ENCODE data around the gene KRT20.

The KRT20 gene

GRCh38 chr17:40878044-40878443 is 7.0 kb downstream of the KRT20 start:
- Histone ChIP-seq H3K9ac (ENCODE audit: low read depth, low read length, poor library complexity) (no peak overlapping the region), H3K4me1 (ENCODE audit: control insufficient read depth in 2 of 2, insufficient read depth in 1 of 2, low read depth in 1 of 2, low read length in 2 of 2) (no peaks in the 10 kb centered on the region), H3K79me1 (ENCODE audit: low read depth, low read length) (no peaks in the 10 kb centered on the region), H3K18ac (ENCODE audit: low read length) (no peak overlapping the region), H3K27me3 (ENCODE audit: control insufficient read depth in 3 of 3, insufficient read depth in 3 of 3, low read depth in 1 of 3, low read length in 3 of 3) (peaks cover 0 to 8% (median 0%) of the 10 kb centered on the region in 3 experiments), H3K4me2 (ENCODE audit: insufficient read depth, low read length, poor library complexity, severe bottlenecking) (no peak overlapping the region), H2BK12ac (ENCODE audit: low read length) (no peak overlapping the region), H3K36me3 (replicated peaks in 1 of 2; ENCODE audit: control insufficient read depth in 2 of 2, insufficient read depth in 2 of 2, low read length in 2 of 2) (no peaks in the 10 kb centered on the region), H3K9me3 (replicated peaks in 1 of 2; ENCODE audit: control insufficient read depth in 2 of 2, insufficient read depth in 1 of 2, low read depth in 1 of 2, low read length in 2 of 2) (no peaks in the 10 kb centered on the region), H2BK120ac (ENCODE audit: low read depth, low read length) (no peak overlapping the region), H2AFZ (ENCODE audit: low read length) (no peak overlapping the region), H2AK5ac (ENCODE audit: low read depth, low read length) (no peak overlapping the region), H2BK5ac (ENCODE audit: low read length) (no peak overlapping the region), H3K23ac (ENCODE audit: low read depth, low read length, poor library complexity) (no peak overlapping the region), H2BK15ac (ENCODE audit: low read length) (no peak overlapping the region), H4K91ac (ENCODE audit: low read depth, low read length, poor library complexity) (no peak overlapping the region), H3K14ac (ENCODE audit: low read length) (no peak overlapping the region), H3K4me3 (ENCODE audit: low read length in 2 of 2) (no peak overlapping the region), H4K8ac (ENCODE audit: low read depth, low read length) (no peak overlapping the region), H3K4ac (ENCODE audit: low read length) (no peak overlapping the region), H3K27ac (replicated peaks; ENCODE audit: low read length) (no peak overlapping the region)
- no peak for DNase-seq (ENCODE audit: low spot score)
- WGBS, 2 donors (ENCODE audit: extremely low coverage in 2 of 2, insufficient read length in 2 of 2, insufficient replicate concordance in 1 of 2): no CpG with 5 or more reads among the region's 9 CpGs

- Histone ChIP-seq H4K8ac (ENCODE audit: low read depth, low read length) (no peak overlapping the region), H3K14ac (ENCODE audit: low read length) (no peak overlapping the region), H2AK5ac (ENCODE audit: low read depth, low read length) (no peak overlapping the region), H2AFZ (ENCODE audit: low read length) (no peak overlapping the region), H3K4me2 (ENCODE audit: insufficient read depth, low read length, poor library complexity, severe bottlenecking) (no peak overlapping the region), H3K9ac (ENCODE audit: low read depth, low read length, poor library complexity) (no peak overlapping the region), H3K27me3 (ENCODE audit: control insufficient read depth in 3 of 3, insufficient read depth in 3 of 3, low read depth in 1 of 3, low read length in 3 of 3) (peaks cover 0 to 37% (median 0%) of the 10 kb centered on the region in 3 experiments), H3K79me1 (ENCODE audit: low read depth, low read length) (no peaks in the 10 kb centered on the region), H3K27ac (replicated peaks; ENCODE audit: low read length) (no peak overlapping the region), H2BK15ac (ENCODE audit: low read length) (no peak overlapping the region), H3K36me3 (replicated peaks in 1 of 2; ENCODE audit: control insufficient read depth in 2 of 2, insufficient read depth in 2 of 2, low read length in 2 of 2) (no peaks in the 10 kb centered on the region), H2BK120ac (ENCODE audit: low read depth, low read length) (no peak overlapping the region), H4K91ac (ENCODE audit: low read depth, low read length, poor library complexity) (no peak overlapping the region), H3K23ac (ENCODE audit: low read depth, low read length, poor library complexity) (no peak overlapping the region), H3K4me3 (ENCODE audit: low read length in 2 of 2) (no peak overlapping the region), H3K4me1 (ENCODE audit: control insufficient read depth in 2 of 2, insufficient read depth in 1 of 2, low read depth in 1 of 2, low read length in 2 of 2) (peaks cover 0 to 3% of the 10 kb centered on the region in 2 donors), H2BK5ac (ENCODE audit: low read length) (no peak overlapping the region), H3K9me3 (replicated peaks in 1 of 2; ENCODE audit: control insufficient read depth in 2 of 2, insufficient read depth in 1 of 2, low read depth in 1 of 2, low read length in 2 of 2) (no peaks in the 10 kb centered on the region), H3K18ac (ENCODE audit: low read length) (no peak overlapping the region), H3K4ac (ENCODE audit: low read length) (no peak overlapping the region), H2BK12ac (ENCODE audit: low read length) (no peak overlapping the region)
- DNase-seq (ENCODE audit: low spot score): no peak
- WGBS, 2 donors (ENCODE audit: extremely low coverage in 2 of 2, insufficient read length in 2 of 2, insufficient replicate concordance in 1 of 2): no CpG with 5 or more reads among the region's 1 CpG
Measured at GRCh38 chr17:40873801-40874200, 11.2 kb downstream of the KRT20 start.

- H3K18ac ChIP-seq (ENCODE audit: low read length): no peak overlapping the region
- H4K8ac ChIP-seq (ENCODE audit: low read depth, low read length): no peak overlapping the region
- H3K23ac ChIP-seq (ENCODE audit: low read depth, low read length, poor library complexity): no peak overlapping the region
- H3K14ac ChIP-seq (ENCODE audit: low read length): no peak overlapping the region
- no peak overlapping the region for H2BK15ac ChIP-seq (ENCODE audit: low read length)
- no peak overlapping the region for H2BK5ac ChIP-seq (ENCODE audit: low read length)
- no peak overlapping the region for H3K4me2 ChIP-seq (ENCODE audit: insufficient read depth, low read length, poor library complexity, severe bottlenecking)
- H3K27ac ChIP-seq (replicated peaks; ENCODE audit: low read length): no peak overlapping the region
- no peaks in the 10 kb centered on the region for H3K9me3 ChIP-seq (replicated peaks in 1 of 2; ENCODE audit: control insufficient read depth in 2 of 2, insufficient read depth in 1 of 2, low read depth in 1 of 2, low read length in 2 of 2)
- no peaks in the 10 kb centered on the region for H3K36me3 ChIP-seq (replicated peaks in 1 of 2; ENCODE audit: control insufficient read depth in 2 of 2, insufficient read depth in 2 of 2, low read length in 2 of 2)
- no peak for DNase-seq (ENCODE audit: low spot score)
- H2AFZ ChIP-seq (ENCODE audit: low read length): no peak overlapping the region
- H3K4me1 ChIP-seq (ENCODE audit: control insufficient read depth in 2 of 2, insufficient read depth in 1 of 2, low read depth in 1 of 2, low read length in 2 of 2): peaks cover 0 to 3% of the 10 kb centered on the region in 2 donors
- no peaks in the 10 kb centered on the region for H3K79me1 ChIP-seq (ENCODE audit: low read depth, low read length)
- no peak overlapping the region for H3K4ac ChIP-seq (ENCODE audit: low read length)
- H2BK12ac ChIP-seq (ENCODE audit: low read length): no peak overlapping the region
- H3K27me3 ChIP-seq (ENCODE audit: control insufficient read depth in 3 of 3, insufficient read depth in 3 of 3, low read depth in 1 of 3, low read length in 3 of 3): peaks cover 0 to 37% (median 0%) of the 10 kb centered on the region in 3 experiments
- H2BK120ac ChIP-seq (ENCODE audit: low read depth, low read length): no peak overlapping the region
- no peak overlapping the region for H3K4me3 ChIP-seq (ENCODE audit: low read length in 2 of 2)
- H3K9ac ChIP-seq (ENCODE audit: low read depth, low read length, poor library complexity): no peak overlapping the region
- no peak overlapping the region for H4K91ac ChIP-seq (ENCODE audit: low read depth, low read length, poor library complexity)
- H2AK5ac ChIP-seq (ENCODE audit: low read depth, low read length): no peak overlapping the region
Measured at GRCh38 chr17:40873255-40873654, 11.8 kb downstream of the KRT20 start.

- no peak overlapping the region for H2BK5ac ChIP-seq (ENCODE audit: low read length)
- no peak overlapping the region for H3K14ac ChIP-seq (ENCODE audit: low read length)
- no peak overlapping the region for H3K23ac ChIP-seq (ENCODE audit: low read depth, low read length, poor library complexity)
- peaks cover 0 to 37% (median 0%) of the 10 kb centered on the region in 3 experiments for H3K27me3 ChIP-seq (ENCODE audit: control insufficient read depth in 3 of 3, insufficient read depth in 3 of 3, low read depth in 1 of 3, low read length in 3 of 3)
- H3K36me3 ChIP-seq (replicated peaks in 1 of 2; ENCODE audit: control insufficient read depth in 2 of 2, insufficient read depth in 2 of 2, low read length in 2 of 2): no peaks in the 10 kb centered on the region
- no peak overlapping the region for H2AFZ ChIP-seq (ENCODE audit: low read length)
- no peak for DNase-seq (ENCODE audit: low spot score)
- no peak overlapping the region for H3K27ac ChIP-seq (replicated peaks; ENCODE audit: low read length)
- H3K9me3 ChIP-seq (replicated peaks in 1 of 2; ENCODE audit: control insufficient read depth in 2 of 2, insufficient read depth in 1 of 2, low read depth in 1 of 2, low read length in 2 of 2): no peaks in the 10 kb centered on the region
- no peak overlapping the region for H4K8ac ChIP-seq (ENCODE audit: low read depth, low read length)
- H2BK120ac ChIP-seq (ENCODE audit: low read depth, low read length): no peak overlapping the region
- H3K4me3 ChIP-seq (ENCODE audit: low read length in 2 of 2): no peak overlapping the region
- no peak overlapping the region for H2AK5ac ChIP-seq (ENCODE audit: low read depth, low read length)
- no peak overlapping the region for H2BK15ac ChIP-seq (ENCODE audit: low read length)
- no peak overlapping the region for H3K4me2 ChIP-seq (ENCODE audit: insufficient read depth, low read length, poor library complexity, severe bottlenecking)
- H4K91ac ChIP-seq (ENCODE audit: low read depth, low read length, poor library complexity): no peak overlapping the region
- H3K4me1 ChIP-seq (ENCODE audit: control insufficient read depth in 2 of 2, insufficient read depth in 1 of 2, low read depth in 1 of 2, low read length in 2 of 2): peaks cover 0 to 3% of the 10 kb centered on the region in 2 donors
- H3K4ac ChIP-seq (ENCODE audit: low read length): no peak overlapping the region
- no peak overlapping the region for H3K18ac ChIP-seq (ENCODE audit: low read length)
- no peaks in the 10 kb centered on the region for H3K79me1 ChIP-seq (ENCODE audit: low read depth, low read length)
- H3K9ac ChIP-seq (ENCODE audit: low read depth, low read length, poor library complexity): no peak overlapping the region
- no peak overlapping the region for H2BK12ac ChIP-seq (ENCODE audit: low read length)
Measured at GRCh38 chr17:40872416-40872815, 12.6 kb downstream of the KRT20 start.
